HEK293 (cell line): Measurements from ENCODE around the gene CTIF.

Source experiments
- CTCF ChIA-PET: fragments of 350-600 bp; formaldehyde crosslinking; extraction: SDS; loops from one replicate; lab custom pipeline; 2021; ENCODE audit warnings: antibody characterized with exemption; lab: Yijun Ruan, JAX
- POLR2A ChIA-PET: fragments of 300-600 bp; formaldehyde crosslinking; extraction: SDS; loops from one replicate; lab custom pipeline; 2020; ENCODE audit warnings: antibody characterized with exemption, inconsistent platforms; lab: Yijun Ruan, JAX
- H3K27ac ChIP-seq: fragments of 200-500 bp; sonication (Bioruptor generic); 2 replicates; pipeline ENCODE4 v1.5.1; 2014; ENCODE audit warnings: low read depth, low read length, control low read depth, inconsistent platforms; ENCODE audit errors: extremely low read depth
- H3K36me3 ChIP-seq, 2 experiments: fragments of 200-500 bp in 1 of 2; sonication (Bioruptor generic) in 1 of 2; 1 replicate in 1 of 2; 2 replicates in 1 of 2; pipeline ENCODE4 v1.5.1; 2014 to 2017; ENCODE audit warnings: inconsistent platforms in 2 of 2, low read length in 2 of 2; ENCODE audit not compliant: control insufficient read depth in 2 of 2, insufficient read depth in 1 of 2
- H3K4me1 ChIP-seq: fragments of 200-500 bp; sonication (Bioruptor generic); 2 replicates; pipeline ENCODE4 v1.5.1; 2014; ENCODE audit warnings: mild to moderate bottlenecking, low read length, inconsistent platforms; ENCODE audit not compliant: control insufficient read depth, insufficient read depth
- H3K4me3 ChIP-seq: 2 replicates; pipeline ENCODE4 v1.5.1; 2011; ENCODE audit warnings: low read depth, mild to moderate bottlenecking, control low read depth, low read length, moderate library complexity
- H3K9me3 ChIP-seq: fragments of 200-500 bp; sonication (Bioruptor generic); 2 replicates; pipeline ENCODE4 v1.5.1; 2014; ENCODE audit warnings: low read depth, low read length, inconsistent platforms; ENCODE audit not compliant: control insufficient read depth, insufficient read depth
- GFI1B ChIP-seq: fragments of 450-650 bp; formaldehyde crosslinking; IDR thresholded peaks from 2 replicates; pipeline ENCODE4 v1.5.1; 2016; ENCODE audit warnings: missing biosample characterization, missing genetic modification characterization
- GLIS1 ChIP-seq: fragments of 450-650 bp; formaldehyde crosslinking; IDR thresholded peaks from 2 replicates; pipeline ENCODE4 v1.5.1; 2016; ENCODE audit warnings: missing biosample characterization, missing genetic modification characterization
- IKZF3 ChIP-seq: fragments of 450-650 bp; IDR thresholded peaks from 2 replicates; pipeline ENCODE4 v1.5.0; 2018; ENCODE audit warnings: missing biosample characterization, mild to moderate bottlenecking, missing genetic modification characterization, moderate library complexity
- KLF10 ChIP-seq: fragments of 450-650 bp; IDR thresholded peaks from 2 replicates; pipeline ENCODE4 v1.5.1; 2018; ENCODE audit warnings: missing biosample characterization, mild to moderate bottlenecking, missing genetic modification characterization
- MZF1 ChIP-seq: fragments of 450-650 bp; formaldehyde crosslinking; IDR thresholded peaks from 2 replicates; pipeline ENCODE4 v1.5.1; 2017; ENCODE audit warnings: missing biosample characterization, missing genetic modification characterization, borderline replicate concordance
- OVOL3 ChIP-seq: fragments of 450-650 bp; formaldehyde crosslinking; IDR thresholded peaks from 2 replicates; pipeline ENCODE4 v1.5.1; 2016; ENCODE audit warnings: missing biosample characterization, missing genetic modification characterization
- SP3 ChIP-seq: fragments of 450-650 bp; formaldehyde crosslinking; IDR thresholded peaks from 2 replicates; pipeline ENCODE4 v1.5.1; 2016; ENCODE audit warnings: missing biosample characterization, missing genetic modification characterization
- ZFP41 ChIP-seq: fragments of 450-650 bp; formaldehyde crosslinking; IDR thresholded peaks from 2 replicates; pipeline ENCODE4 v1.5.1; 2016; ENCODE audit warnings: missing biosample characterization, missing genetic modification characterization, borderline replicate concordance
- ZIC2 ChIP-seq: fragments of 450-650 bp; formaldehyde crosslinking; IDR thresholded peaks from 2 replicates; pipeline ENCODE4 v1.5.1; 2016; ENCODE audit warnings: missing biosample characterization, missing genetic modification characterization
- ZNF133 ChIP-seq: fragments of 450-650 bp; formaldehyde crosslinking; IDR thresholded peaks from 2 replicates; pipeline ENCODE4 v1.5.1; 2016; ENCODE audit warnings: missing biosample characterization, missing genetic modification characterization
- ZNF174 ChIP-seq: fragments of 450-650 bp; formaldehyde crosslinking; IDR thresholded peaks from 2 replicates; pipeline ENCODE4 v1.5.0; 2017; ENCODE audit warnings: missing biosample characterization, mild to moderate bottlenecking, missing genetic modification characterization
- ZNF221 ChIP-seq: fragments of 450-650 bp; formaldehyde crosslinking; IDR thresholded peaks from 2 replicates; pipeline ENCODE4 v1.5.1; 2017; ENCODE audit warnings: missing biosample characterization, missing genetic modification characterization, borderline replicate concordance
- ZNF324 ChIP-seq: fragments of 450-650 bp; formaldehyde crosslinking; IDR thresholded peaks from 2 replicates; pipeline ENCODE4 v1.5.1; 2016; ENCODE audit warnings: missing biosample characterization, missing genetic modification characterization
- ZNF510 ChIP-seq: fragments of 450-650 bp; formaldehyde crosslinking; IDR thresholded peaks from 2 replicates; pipeline ENCODE4 v1.5.1; 2018; ENCODE audit warnings: mild to moderate bottlenecking, missing genetic modification characterization, missing biosample characterization; ENCODE audit not compliant: insufficient replicate concordance
- ZNF521 ChIP-seq: fragments of 450-650 bp; formaldehyde crosslinking; IDR thresholded peaks from 2 replicates; pipeline ENCODE4 v1.5.1; 2017; ENCODE audit warnings: missing biosample characterization, mild to moderate bottlenecking, missing genetic modification characterization
- ZNF548 ChIP-seq: fragments of 450-650 bp; formaldehyde crosslinking; IDR thresholded peaks from 2 replicates; pipeline ENCODE4 v1.5.1; 2016; ENCODE audit warnings: missing biosample characterization, missing genetic modification characterization
- ZNF596 ChIP-seq: fragments of 450-650 bp; IDR thresholded peaks from 2 replicates; pipeline ENCODE4 v1.5.0; 2018; ENCODE audit warnings: missing biosample characterization, mild to moderate bottlenecking, missing genetic modification characterization, moderate library complexity
- ZNF610 ChIP-seq: fragments of 450-650 bp; formaldehyde crosslinking; IDR thresholded peaks from 2 replicates; pipeline ENCODE4 v1.5.1; 2016; ENCODE audit warnings: missing biosample characterization, missing genetic modification characterization, borderline replicate concordance
- ZNF658 ChIP-seq: fragments of 450-650 bp; formaldehyde crosslinking; IDR thresholded peaks from 2 replicates; pipeline ENCODE4; 2016; ENCODE audit warnings: missing biosample characterization, missing genetic modification characterization
- ZNF777 ChIP-seq: fragments of 450-650 bp; formaldehyde crosslinking; IDR thresholded peaks from 2 replicates; pipeline ENCODE4 v1.5.1; 2017; ENCODE audit warnings: missing biosample characterization, missing genetic modification characterization, borderline replicate concordance
- TF ChIP-seq, protein P1 (sequence below): fragments of 450-650 bp; formaldehyde crosslinking; IDR thresholded peaks from 2 replicates; pipeline ENCODE4 v1.5.1; 2016; ENCODE audit warnings: missing biosample characterization, missing genetic modification characterization, low read depth
- TF ChIP-seq, protein P2 (sequence below): fragments of 450-650 bp; formaldehyde crosslinking; IDR thresholded peaks from 2 replicates; pipeline ENCODE4 v1.5.1; 2016; ENCODE audit warnings: missing biosample characterization, missing genetic modification characterization
- TF ChIP-seq, protein P3 (sequence below): fragments of 450-650 bp; IDR thresholded peaks from 2 replicates; pipeline ENCODE4 v1.5.1; 2018; ENCODE audit warnings: missing biosample characterization, mild to moderate bottlenecking, missing genetic modification characterization

Gene CTIF

DNA sequence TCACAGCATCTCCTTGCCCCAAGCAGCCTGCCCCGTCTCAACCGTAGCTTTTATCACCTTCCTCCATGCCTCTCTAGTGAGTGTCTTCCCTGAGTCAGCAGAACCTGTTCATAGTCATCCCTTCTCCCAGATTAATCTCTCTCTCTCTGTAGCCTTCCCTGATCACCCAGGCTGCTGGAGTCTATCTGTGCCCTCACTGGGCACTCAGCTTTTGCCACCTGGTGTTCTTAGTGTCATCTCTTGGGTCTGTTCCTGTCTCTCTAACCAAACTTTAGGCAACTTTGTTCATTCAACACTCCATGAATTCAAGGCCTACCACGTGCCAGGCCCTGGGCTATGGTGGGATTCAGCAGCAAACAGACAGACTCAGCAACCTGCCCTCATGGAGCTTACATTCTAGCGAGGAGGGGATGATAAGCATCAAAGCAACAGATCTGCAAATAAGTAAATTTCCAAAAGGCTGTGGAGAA lies 252.8 kb downstream of the CTIF start (continued):
- no peak for TF ChIP-seq ZFP41

DNA sequence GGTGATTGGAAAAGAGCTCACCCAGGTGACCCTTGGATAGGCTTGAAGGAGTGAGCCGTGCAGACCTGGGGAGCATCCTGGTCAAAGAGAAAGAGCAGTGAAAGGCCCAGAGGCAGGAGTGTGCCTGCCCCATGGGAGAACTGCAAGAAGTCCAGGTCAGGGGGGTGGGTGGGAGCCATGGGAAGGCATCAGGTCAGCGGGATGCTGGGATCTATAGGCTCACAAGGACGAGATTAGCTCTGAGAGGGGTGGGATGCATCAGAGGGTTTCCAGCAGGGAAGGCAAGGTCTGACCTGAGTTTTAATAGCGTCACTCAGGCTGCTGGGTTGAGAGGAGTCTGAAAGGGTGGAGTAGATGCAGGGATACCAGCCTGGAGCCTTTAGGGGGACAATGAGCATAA lies 253.3 kb downstream of the CTIF start:
- ChIA-PET CTCF (interaction anchor here (0.6 to 2.8 kb wide), 3 partner anchors 15 to 148 kb away, joined by 3 to 12 read pairs (median 3); no protein-coding TSS in a partner anchor), POLR2A (interaction anchor here (1.7 kb wide), 1 partner anchor 40 kb away, joined by 5 read pairs; no protein-coding TSS in a partner anchor)
- H3K4me1 ChIP-seq: 0 out of 2 replicates have a peak, but pooled peaks cover 3% of the 10 kb centered on the region

DNA sequence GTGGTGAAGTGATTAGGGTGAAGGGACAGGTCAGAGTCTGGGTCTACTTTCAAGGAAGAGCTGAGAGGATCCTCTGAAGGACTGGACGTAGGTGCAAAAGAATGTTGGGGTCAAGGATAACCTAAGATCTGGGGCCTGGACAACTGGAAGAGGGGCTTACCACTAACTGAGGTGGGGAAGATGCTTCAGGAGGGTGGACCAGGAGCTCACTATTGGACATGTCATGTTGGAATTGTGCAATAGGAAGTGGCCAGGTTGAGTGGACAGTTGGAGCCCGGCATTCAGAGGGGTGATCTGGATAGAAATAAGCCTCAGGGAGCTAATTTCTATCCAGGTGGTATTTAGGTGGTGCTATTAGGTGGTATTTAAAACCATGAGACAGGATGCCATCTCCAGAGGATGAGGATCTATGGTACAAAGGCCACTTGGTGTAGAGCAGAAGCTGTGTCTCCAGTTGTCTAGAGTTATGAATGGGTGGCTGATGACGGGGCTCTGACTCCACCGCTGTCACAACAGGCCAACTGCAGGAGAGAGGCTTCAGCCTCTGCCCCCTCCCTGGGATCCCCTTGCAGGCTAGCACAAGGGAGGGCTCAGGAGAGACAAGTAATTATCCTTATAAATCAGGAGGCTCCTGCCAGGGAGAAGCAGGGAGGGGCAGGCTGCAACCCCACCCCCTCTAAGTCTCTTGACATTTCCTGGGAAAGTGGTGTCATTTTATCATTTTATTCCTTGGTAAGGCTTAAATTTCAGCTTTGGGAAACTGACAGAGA lies 254.0 kb downstream of the CTIF start:
- H3K4me1 ChIP-seq: 0 out of 2 replicates have a peak, but pooled peaks cover 3% of the 10 kb centered on the region
- no peak overlapping the region for H3K27ac ChIP-seq
- TF ChIP-seq ZNF133 (tag by site-specific recombination) (no peak), ZNF221 (no peak), IKZF3 (tag by site-specific recombination) (peak; percentile 20; the same call in 1 of the 2 replicates), GLIS1 (tag by site-specific recombination) (peak; percentile 64), KLF10 (tag by site-specific recombination) (no peak), ZIC2 (peak; percentile 93), ZNF174 (no peak)
- TF ChIP-seq, protein P1, sequence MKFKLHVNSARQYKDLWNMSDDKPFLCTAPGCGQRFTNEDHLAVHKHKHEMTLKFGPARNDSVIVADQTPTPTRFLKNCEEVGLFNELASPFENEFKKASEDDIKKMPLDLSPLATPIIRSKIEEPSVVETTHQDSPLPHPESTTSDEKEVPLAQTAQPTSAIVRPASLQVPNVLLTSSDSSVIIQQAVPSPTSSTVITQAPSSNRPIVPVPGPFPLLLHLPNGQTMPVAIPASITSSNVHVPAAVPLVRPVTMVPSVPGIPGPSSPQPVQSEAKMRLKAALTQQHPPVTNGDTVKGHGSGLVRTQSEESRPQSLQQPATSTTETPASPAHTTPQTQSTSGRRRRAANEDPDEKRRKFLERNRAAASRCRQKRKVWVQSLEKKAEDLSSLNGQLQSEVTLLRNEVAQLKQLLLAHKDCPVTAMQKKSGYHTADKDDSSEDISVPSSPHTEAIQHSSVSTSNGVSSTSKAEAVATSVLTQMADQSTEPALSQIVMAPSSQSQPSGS (tag by site-specific recombination): no peak
- TF ChIP-seq, protein P2, sequence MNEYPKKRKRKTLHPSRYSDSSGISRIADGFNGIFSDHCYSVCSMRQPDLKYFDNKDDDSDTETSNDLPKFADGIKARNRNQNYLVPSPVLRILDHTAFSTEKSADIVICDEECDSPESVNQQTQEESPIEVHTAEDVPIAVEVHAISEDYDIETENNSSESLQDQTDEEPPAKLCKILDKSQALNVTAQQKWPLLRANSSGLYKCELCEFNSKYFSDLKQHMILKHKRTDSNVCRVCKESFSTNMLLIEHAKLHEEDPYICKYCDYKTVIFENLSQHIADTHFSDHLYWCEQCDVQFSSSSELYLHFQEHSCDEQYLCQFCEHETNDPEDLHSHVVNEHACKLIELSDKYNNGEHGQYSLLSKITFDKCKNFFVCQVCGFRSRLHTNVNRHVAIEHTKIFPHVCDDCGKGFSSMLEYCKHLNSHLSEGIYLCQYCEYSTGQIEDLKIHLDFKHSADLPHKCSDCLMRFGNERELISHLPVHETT (tag by site-specific recombination): no peak
- H3K9me3 ChIP-seq: no peaks in the 10 kb centered on the region
- no peak overlapping the region for H3K4me3 ChIP-seq
- CTCF ChIA-PET: interaction anchor here (0.6 to 2.8 kb wide), 7 partner anchors 10 to 128 kb away, joined by 3 to 12 read pairs (median 3); no protein-coding TSS in a partner anchor
- peaks cover 0 to 7% of the 10 kb centered on the region in 2 experiments; a peak in 2 of 3 replicates for H3K36me3 ChIP-seq
- POLR2A ChIA-PET: interaction anchor here (1.7 kb wide), 1 partner anchor 40 kb away, joined by 5 read pairs; no protein-coding TSS in a partner anchor

More for the DNA sequence above, 253.3 kb downstream of the CTIF start:
- peaks cover 0 to 7% of the 10 kb centered on the region in 2 experiments; a peak in 2 of 3 replicates for H3K36me3 ChIP-seq
- H3K4me3 ChIP-seq: no peak overlapping the region
- TF ChIP-seq ZNF658 (tag by site-specific recombination): no peak
- H3K9me3 ChIP-seq: no peaks in the 10 kb centered on the region
- no peak overlapping the region for H3K27ac ChIP-seq

DNA sequence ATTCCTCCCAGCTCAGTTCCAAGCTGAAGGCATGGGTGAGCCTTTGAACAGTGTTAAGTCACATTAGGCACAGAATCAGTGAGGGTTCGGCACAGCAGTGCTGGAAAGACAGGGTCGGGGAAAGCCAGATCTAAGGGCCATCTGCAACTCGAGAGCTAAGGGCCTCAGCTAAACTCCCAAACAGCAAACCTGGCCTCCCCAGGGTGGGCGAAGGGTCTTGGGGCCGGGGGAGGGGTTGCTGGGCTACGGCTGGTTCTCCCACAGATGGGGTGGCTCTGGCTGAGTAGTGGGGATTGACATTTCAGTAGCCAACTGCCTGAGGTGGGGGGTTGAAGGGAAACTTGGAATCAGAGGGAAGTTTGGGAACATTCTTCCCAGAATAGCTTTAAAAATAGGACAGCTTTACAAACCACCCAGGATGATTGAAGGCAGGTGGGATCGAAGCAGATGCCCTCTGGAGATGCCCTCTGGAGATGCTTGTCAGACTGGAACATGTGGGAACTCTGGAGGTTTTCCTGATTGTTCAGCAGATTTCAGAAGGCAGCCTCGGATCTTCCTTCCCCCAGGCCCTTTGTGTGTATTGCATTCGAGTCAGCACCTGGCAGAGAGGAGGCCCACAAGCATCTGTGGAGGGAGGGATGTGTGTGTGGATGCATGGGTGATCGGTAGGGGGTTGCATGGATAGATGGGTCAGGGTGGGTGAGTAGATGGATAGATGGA lies 255.6 kb downstream of the CTIF start:
- no peaks in the 10 kb centered on the region; a peak in 1 of 3 replicates for H3K36me3 ChIP-seq
- no peaks in the 10 kb centered on the region for H3K9me3 ChIP-seq
- ChIA-PET CTCF (interaction anchor here (0.6 kb wide), 1 partner anchor 11 kb away, joined by 4 read pairs; no protein-coding TSS in a partner anchor), POLR2A (interaction anchor here (0.6 kb wide), 1 partner anchor 667 kb away, joined by 3 read pairs; no protein-coding TSS in a partner anchor)
- no peak for TF ChIP-seq ZNF510 (tag by site-specific recombination)
- TF ChIP-seq OVOL3 (tag by site-specific recombination): no peak
- no peak for TF ChIP-seq ZNF596 (tag by site-specific recombination)
- TF ChIP-seq ZNF777 (tag by site-specific recombination): no peak
- TF ChIP-seq SP3 (tag by site-specific recombination): no peak
- no peak for TF ChIP-seq ZNF610 (tag by site-specific recombination)
- TF ChIP-seq ZFP41: no peak
- no peak for TF ChIP-seq ZNF324 (tag by site-specific recombination)
- TF ChIP-seq, protein P3, sequence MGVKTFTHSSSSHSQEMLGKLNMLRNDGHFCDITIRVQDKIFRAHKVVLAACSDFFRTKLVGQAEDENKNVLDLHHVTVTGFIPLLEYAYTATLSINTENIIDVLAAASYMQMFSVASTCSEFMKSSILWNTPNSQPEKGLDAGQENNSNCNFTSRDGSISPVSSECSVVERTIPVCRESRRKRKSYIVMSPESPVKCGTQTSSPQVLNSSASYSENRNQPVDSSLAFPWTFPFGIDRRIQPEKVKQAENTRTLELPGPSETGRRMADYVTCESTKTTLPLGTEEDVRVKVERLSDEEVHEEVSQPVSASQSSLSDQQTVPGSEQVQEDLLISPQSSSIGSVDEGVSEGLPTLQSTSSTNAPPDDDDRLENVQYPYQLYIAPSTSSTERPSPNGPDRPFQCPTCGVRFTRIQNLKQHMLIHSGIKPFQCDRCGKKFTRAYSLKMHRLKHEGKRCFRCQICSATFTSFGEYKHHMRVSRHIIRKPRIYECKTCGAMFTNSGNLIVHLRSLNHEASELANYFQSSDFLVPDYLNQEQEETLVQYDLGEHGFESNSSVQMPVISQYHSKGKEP (tag by site-specific recombination): no peak
- no peak for TF ChIP-seq GFI1B (tag by site-specific recombination)
- no peak for TF ChIP-seq MZF1 (tag by site-specific recombination)
- no peak for TF ChIP-seq ZNF521 (tag by site-specific recombination)
- TF ChIP-seq ZNF548 (tag by site-specific recombination): no peak
- 0 out of 2 replicates have a peak, but pooled peaks cover 3% of the 10 kb centered on the region for H3K4me1 ChIP-seq
- H3K4me3 ChIP-seq: no peak overlapping the region
- no peak overlapping the region for H3K27ac ChIP-seq
